Activated T-cell treated with anti-CD3 and anti-CD28 coated beads for 48 hours (primary cell): ENCODE measurements around the gene SCN8A.

Experiments
- DNase-seq: peaks from one replicate; pipeline ENCODE4 v3.0.0-alpha.2; 2020; ENCODE audit warnings: low read depth

Gene SCN8A

DNA sequence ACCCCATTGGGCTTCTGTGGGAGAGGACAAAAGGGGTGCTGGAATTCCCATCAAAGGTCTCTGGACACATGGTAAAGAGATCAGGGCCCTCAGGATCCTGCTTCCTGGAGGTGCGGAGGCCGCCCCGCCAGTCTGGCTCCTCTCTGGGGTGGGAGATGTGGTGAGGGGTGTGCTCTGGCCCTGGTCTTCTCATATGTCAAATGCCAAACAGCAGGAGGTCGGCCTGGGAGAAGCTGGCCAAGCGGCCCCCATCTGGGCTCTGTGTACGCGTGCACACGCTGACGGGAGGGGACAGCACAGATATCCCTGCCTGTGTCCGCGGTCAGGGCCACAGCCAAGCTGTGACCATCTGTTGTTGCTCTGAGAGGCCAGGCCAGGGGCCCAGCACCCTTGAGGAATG is 243.4 kb downstream of the SCN8A start:
- DNase-seq: no peak

GRCh38 chr12:51836041-51836826 is 245.2 kb downstream of the SCN8A start:
- no peak for DNase-seq

- DNase-seq: no peak
Observed at GRCh38 chr12:51836827-51837173, 245.8 kb downstream of the SCN8A start.

GRCh38 chr12:51837286-51837685 is 246.3 kb downstream of the SCN8A start:
- no peak for DNase-seq

DNA sequence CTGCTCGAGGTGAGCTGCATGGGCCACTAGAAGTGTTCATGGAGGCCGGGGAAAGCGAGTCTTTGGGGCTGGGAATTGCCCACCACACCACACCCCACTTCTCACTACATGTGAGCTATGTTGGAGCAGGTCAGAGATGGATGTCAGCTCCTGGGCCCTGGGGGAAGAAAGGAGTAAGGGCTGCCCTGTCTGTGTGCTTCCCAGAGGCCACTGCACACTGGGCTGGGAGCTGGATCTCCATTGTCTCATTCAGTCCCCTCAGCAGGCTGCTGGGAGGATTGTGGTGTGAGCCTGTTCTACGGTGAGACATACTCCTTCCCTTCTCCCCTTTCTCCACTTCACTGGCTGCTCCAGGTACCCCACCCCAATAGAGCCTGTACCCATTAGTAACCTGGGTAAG is 247.0 kb downstream of the SCN8A start:
- no peak for DNase-seq

- DNase-seq: no peak
Observed at GRCh38 chr12:51838762-51839161, 247.7 kb downstream of the SCN8A start.

- DNase-seq: no peak
Observed at GRCh38 chr12:51839310-51839947, 248.4 kb downstream of the SCN8A start.

- DNase-seq: no peak
Observed at GRCh38 chr12:51840966-51841365, 249.9 kb downstream of the SCN8A start.

GRCh38 chr12:51841727-51842126 is 250.7 kb downstream of the SCN8A start:
- no peak for DNase-seq

GRCh38 chr12:51844854-51845253 is 253.8 kb downstream of the SCN8A start:
- DNase-seq: no peak

DNA sequence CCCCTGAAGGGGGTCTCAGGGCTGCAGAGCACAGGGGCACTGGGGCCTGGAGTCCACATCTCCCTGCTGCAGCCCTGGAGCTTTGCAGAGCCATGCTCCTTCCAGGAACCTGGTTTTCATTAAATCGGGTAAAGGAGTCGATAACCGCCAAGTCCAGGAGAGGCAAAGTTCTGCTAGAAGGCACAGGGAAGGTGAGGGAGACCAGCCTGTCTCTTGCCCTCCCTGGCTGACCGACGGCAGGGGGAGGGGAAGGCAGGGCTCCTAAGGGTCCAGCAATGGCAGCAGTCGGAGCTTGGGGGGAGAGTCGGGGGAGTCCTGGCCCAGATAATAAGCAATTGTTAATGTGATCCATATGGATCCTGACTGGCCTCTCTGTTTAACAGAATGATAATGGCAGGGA is 254.4 kb downstream of the SCN8A start:
- DNase-seq: no peak

DNA sequence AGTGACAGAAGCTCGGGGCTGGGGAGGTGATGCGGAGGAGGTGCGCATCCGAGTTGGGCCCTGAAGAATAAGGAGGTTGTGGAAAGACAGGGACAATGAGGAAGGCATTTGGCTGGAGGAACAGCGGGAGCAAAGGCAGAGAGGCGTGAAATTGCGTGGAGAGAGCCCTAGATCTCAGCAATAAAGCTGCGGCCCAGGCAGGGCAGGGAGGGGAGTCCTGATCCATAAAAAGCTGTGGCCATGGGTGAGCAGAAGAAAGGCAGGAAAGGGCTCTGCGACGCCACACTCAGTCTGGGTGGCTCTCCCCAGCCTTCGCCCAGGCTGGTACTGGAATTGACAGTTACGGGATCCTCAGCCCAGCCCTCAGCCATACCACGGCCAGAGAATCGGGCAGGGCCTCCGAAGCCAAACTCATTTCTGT is 255.2 kb downstream of the SCN8A start:
- DNase-seq: no peak

DNA sequence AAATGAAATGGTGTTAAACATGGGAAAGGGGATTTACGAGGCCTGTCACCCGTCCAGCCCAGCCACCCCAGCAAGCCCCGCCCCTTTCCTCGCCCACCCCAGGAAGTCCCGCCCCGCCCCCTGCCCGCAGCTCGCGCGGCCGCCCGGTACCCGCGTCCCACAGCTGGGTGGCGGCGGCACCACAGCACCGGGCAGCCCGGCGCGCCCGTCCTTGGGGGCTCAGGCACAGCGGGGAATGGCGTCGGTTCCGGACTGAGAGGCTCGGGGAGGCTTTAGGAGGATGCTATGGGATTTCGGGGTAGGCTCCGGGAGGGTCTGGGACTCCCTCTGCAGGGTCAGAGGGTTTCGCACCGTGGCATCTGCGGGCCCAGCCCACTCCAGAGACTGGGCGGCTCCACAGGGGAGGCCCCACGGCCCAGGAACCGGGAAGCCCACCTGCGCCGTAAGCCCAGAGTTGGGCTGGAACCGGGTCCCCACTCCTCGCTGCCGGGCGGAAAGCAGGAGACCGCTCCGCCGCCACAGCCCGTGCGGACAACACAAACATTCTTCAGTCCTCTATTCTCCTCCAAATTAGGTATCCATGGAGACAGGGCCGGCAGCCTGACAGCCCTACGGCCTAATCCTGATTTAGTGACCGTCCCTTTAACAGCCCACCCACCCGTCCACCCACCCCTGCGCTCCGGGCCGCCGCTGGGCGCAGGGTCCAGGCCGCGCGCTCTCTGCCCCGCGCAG is 256.0 kb downstream of the SCN8A start:
- peak; percentile 45 for DNase-seq

DNA sequence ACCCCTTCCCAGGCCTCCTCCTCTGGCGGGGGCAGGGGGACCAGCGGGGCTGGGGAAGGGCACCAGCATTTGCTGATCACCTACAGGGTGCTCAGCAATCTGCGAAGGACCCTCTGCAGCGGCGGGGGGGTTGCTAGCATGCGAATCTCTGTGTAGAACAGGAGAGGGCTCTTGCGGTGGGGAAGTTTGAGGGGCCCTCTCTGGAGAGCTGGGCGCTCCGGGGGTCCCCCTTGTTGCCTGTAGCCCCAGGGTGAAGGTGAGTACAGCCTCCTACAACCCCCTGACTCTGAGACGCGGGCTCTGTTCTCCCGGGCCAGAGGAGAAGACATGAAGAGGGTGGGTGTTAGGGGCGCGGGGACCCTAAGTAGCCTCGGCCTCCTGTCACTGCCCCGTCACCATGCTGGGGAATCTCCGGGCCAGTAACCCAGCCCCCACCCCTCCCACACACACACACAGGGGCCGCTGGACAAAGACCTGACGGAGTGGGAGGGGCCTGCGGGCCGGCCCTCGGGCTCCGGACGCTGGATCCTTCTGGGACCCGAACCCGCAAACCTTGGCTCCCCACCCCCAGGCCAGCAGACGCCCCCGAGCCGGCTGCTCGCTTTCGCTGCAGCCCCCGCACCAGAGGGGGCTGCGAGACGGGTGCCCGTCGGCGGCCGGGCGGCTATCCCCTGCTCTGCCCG is 256.8 kb downstream of the SCN8A start:
- no peak for DNase-seq

DNA sequence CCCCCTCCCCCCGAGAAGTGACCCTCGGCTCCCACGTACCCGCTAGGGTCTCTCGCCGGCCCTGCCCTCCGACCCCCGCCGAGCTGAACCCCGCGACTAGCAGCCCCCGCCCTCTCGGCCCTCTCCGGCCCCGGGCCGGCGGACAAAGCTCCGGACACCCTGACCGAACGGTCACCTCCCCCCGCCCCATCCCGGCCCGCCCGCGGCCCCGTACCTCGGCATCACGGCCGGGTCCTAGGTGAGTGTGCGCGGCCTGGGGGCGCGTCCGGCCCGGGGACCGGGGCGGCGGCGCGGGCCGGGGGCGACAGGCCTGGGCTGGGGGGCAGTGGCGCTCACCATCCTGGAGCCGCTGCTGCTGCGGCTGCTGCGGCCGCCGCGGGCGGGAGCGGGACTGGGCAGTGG is 257.3 kb downstream of the SCN8A start, which contains the start of gene FIGNL2:
FIGNL2 (minus strand) TSS at position 393 of the 402 bp plus-strand sequence. CDS start 26,305 bp downstream, outside the sequence.
- no peak for DNase-seq

DNA sequence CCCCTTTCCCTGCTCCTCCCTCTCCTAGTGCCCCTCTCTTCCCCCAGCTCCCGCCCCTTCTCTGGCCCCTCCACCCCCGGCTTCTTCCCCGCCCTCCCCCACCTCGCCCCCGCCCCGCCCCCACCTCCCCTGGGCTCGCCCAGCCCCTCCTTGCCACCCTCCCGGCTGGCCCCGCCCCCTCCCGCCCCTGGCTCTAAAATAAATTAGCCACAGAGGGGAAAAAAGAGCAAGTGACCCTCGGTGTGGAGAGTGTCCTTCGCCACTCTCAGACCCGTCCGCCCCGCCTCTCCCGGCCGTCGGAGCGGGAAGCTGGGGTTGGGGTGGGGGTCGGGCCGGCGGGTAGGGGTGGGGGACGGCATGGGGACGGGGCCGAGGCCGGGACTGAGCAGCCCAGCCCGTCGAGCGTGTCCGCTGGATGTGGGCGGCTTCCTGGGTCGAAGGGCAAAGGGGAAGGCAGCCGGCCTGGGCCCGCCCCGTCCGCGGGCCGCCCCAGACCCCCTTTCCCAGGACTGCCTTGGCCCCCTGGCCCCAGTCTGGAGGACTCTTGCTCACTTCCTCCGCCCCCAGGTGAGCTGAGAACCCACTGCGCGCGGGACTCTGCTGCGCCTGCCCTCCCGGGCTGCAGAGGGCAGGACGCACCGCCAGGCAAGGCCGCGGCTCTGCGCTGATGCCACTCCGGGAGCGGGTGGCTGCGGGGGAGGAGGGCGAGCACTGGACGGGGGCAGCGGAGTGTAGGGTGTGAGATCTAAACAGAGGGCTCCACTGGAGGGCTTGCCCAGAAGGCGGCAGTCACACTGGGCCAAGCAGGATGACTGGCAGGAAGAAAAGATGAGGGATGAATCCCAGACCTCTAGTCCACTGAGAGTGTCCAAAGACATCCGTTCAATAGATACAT is 258.1 kb downstream of the SCN8A start:
- DNase-seq: no peak

DNA sequence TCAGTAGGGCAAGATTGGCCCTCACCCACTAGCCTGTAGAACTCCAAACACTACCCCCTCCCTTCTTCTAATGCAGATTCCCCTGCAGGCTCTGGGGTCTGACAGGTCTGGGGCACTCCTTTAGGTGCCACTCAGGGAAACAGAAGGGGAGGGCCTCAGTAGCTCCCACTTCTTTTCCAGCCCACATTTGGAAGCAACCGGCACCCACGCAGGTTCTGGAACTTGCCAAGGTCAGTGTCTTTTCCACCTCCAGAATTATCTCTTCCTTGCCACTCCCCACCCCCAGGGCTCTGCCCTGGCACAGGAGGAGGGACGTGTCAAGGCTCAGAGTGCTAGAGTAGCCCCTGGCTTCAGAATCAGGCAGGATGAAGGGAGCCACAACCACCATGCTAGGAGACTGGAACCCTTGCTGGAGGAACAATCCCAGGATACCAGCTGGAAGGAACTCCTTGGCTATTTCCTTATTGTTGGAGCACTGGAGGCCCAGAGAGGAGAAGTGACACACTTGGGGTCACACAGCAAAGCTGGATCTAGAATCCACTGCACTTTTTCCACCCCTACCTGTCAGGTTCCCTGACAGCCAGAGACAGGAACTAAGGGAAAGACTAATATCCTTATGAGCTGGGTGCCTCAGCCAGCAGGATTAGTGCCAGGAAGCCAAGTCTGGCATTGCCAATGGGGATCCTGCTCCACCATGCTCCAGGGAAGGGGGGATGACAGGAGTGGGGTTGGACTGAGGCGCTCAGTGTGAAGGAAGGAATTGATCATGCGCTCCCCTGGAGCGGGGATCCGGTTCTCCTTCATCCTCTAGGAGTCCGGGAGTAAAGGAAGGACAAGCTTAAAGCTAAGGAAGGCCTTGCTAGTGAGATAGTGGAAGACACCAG is 259.3 kb downstream of the SCN8A start:
- no peak for DNase-seq

DNA sequence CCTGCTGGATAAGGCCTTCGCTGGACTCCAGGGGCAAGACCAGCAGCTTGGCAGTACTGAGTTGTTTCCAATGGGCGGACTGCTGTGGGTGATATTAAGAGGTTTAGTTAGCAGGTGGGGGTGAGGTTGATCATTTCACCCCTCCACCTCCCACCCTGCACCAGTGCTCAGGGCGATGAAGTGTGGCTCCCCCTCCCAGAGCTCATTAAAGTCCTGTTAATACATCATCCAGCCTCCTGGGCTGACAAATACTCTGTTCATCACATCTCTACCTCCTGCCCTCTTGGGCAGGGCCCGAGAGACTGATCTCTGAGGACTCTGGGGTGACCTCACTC is 259.9 kb downstream of the SCN8A start:
- DNase-seq: no peak

DNA sequence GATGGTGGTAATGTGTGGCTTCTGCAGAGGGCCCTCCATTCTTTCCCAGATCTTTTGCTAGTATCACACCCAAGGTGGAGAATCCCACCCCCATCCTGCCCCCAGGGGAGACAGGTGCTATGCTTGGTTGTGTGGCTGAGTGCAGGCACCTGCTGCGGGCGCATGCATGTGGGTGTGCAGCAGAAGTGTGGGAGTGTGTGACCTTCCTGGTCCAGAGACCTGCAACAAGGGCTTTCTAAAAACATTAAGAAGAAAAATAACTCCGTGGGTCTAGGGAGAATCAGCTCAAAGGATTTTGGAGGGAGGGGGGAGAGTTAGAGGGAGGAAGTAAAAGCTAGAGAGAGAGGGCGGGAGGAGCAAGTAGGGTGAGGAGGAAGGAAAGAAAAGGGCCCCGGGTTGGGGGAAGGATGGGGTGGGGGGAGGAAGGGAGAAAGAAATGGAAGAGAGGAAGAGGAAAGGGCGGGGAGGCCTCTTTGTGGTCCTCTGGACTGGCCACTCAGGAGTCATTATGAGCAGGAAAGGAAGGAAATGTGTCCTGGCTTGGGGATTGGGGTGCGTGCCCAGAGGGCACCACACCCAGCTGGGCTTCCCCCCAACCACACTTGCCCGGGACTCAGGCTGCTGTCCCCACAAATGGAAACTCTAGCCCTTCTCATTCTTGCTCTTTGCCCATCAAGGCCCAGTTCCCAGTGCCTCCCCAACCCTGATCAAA is 260.5 kb downstream of the SCN8A start:
- no peak for DNase-seq
